ENCODE measurements around the gene KLF7.

DNA sequence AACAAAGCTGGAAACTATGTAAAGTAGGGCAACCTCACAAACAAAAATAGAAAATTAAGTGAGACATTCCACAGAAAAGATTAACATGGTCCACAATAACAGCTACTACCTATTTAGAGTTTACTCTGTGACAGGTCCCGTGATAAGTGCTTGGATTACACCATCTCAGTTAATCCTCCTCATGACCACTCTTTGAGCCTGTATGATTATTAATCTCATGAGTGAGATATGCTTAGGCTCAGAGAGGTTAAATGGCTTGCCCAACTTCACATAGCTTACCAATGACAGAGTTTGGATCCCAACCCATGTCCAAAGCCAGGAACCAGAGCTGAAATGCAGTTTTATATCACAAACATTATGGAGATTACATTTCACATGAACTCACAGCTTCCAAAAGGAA, 37.3 kb upstream of the KLF7 start:
- TF ChIP-seq, protein P1, sequence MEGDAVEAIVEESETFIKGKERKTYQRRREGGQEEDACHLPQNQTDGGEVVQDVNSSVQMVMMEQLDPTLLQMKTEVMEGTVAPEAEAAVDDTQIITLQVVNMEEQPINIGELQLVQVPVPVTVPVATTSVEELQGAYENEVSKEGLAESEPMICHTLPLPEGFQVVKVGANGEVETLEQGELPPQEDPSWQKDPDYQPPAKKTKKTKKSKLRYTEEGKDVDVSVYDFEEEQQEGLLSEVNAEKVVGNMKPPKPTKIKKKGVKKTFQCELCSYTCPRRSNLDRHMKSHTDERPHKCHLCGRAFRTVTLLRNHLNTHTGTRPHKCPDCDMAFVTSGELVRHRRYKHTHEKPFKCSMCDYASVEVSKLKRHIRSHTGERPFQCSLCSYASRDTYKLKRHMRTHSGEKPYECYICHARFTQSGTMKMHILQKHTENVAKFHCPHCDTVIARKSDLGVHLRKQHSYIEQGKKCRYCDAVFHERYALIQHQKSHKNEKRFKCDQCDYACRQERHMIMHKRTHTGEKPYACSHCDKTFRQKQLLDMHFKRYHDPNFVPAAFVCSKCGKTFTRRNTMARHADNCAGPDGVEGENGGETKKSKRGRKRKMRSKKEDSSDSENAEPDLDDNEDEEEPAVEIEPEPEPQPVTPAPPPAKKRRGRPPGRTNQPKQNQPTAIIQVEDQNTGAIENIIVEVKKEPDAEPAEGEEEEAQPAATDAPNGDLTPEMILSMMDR (conservative IDR thresholded peaks at IDR 0.05; ENCODE audit: low read depth, low read length) = no peak
- TF ChIP-seq EZH2 (IDR thresholded peaks at IDR 0.05; ENCODE audit: low read length, unreplicated experiment) = no peak
- no peak for TF ChIP-seq EZH2phosphoT487 (IDR thresholded peaks at IDR 0.05; ENCODE audit: borderline replicate concordance, low read length)

All from PC-3 (cell line).